GM12874 (cell line): Measurements from ENCODE around the gene MEGF6.

Experiments
- TF ChIP-seq, protein P1 (sequence below): IDR thresholded peaks from 2 replicates; pipeline ENCODE4 v1.5.1; 2011; ENCODE audit warnings: low read depth, mild to moderate bottlenecking, control low read depth, low read length, moderate library complexity; ENCODE audit not compliant: insufficient read depth

The MEGF6 gene

DNA sequence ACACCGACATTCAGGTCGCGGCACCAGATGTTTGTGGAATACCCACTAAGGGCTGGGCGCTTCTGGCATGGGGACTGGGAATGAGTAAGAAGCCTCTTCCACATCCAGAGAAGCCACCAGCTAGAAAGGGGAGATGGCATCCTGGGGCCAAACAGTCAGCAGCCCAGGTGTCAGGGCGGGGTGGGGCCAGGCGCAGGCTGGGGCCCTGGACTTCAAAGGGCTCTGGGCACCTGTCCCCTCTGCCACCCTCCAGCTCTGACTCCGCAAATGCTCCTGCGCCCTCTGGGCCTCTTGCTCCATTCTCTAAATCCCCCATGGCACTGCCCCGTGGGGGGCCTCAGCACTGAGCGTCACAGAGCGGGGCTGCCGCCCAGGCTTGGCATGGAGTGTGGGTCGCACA is 70.4 kb downstream of the MEGF6 start:
- TF ChIP-seq, protein P1, sequence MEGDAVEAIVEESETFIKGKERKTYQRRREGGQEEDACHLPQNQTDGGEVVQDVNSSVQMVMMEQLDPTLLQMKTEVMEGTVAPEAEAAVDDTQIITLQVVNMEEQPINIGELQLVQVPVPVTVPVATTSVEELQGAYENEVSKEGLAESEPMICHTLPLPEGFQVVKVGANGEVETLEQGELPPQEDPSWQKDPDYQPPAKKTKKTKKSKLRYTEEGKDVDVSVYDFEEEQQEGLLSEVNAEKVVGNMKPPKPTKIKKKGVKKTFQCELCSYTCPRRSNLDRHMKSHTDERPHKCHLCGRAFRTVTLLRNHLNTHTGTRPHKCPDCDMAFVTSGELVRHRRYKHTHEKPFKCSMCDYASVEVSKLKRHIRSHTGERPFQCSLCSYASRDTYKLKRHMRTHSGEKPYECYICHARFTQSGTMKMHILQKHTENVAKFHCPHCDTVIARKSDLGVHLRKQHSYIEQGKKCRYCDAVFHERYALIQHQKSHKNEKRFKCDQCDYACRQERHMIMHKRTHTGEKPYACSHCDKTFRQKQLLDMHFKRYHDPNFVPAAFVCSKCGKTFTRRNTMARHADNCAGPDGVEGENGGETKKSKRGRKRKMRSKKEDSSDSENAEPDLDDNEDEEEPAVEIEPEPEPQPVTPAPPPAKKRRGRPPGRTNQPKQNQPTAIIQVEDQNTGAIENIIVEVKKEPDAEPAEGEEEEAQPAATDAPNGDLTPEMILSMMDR = no peak

DNA sequence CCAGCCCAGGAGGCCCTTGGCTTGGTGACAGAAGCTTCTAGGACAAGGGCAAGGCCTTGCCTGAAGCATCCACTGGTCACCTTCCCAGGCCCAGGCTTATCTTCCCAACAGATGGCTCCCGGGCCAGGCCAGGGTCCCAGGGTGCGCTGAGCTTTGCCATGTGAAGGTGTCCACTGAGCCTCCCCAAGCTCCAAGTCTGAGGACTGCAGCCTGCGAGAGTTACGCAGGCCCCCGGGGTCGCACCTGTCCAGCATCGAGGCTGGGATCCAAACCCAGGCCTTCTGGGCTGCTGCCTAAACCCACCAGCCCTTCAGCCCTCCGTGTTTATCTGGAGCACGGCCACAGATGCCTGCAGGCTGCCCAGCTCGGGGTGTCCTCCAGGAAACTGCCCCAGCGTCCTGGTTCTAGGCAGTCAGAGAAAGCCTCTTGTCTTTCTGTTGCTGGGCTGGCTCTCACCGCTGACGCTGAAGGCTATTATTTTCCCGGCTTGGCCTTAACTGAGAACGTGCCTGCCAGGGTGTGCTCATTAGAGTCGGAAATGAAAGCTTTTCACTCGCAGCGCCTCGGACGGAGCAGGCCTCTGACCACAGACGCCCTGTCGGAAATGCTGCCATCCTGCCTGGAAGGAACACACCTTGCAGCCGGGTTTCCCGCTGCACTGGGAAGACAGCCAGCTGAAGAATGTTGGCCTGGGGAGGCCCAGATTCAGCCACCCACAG is 71.4 kb downstream of the MEGF6 start:
- TF ChIP-seq, protein P1 = no peak

DNA sequence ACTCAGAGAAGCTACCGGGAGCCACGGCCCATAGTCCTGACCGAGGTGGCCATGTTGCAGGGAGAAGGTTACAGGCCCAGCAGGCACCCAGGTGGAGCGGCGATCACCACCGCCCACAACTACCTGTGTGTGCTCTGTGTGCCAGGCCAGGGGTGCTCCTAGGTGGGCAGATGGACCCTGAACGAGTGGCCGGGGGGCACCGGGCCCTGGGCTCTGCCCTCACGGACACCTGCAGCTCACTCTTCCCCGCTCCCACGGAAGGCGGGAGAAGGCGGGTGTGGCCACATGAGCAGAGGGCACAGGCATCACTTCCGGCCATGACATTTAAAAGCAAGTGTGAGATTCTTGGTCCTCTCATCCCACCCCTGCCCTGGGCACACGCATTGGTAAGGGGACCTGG is 73.9 kb downstream of the MEGF6 start:
- TF ChIP-seq, protein P1 = no peak

DNA sequence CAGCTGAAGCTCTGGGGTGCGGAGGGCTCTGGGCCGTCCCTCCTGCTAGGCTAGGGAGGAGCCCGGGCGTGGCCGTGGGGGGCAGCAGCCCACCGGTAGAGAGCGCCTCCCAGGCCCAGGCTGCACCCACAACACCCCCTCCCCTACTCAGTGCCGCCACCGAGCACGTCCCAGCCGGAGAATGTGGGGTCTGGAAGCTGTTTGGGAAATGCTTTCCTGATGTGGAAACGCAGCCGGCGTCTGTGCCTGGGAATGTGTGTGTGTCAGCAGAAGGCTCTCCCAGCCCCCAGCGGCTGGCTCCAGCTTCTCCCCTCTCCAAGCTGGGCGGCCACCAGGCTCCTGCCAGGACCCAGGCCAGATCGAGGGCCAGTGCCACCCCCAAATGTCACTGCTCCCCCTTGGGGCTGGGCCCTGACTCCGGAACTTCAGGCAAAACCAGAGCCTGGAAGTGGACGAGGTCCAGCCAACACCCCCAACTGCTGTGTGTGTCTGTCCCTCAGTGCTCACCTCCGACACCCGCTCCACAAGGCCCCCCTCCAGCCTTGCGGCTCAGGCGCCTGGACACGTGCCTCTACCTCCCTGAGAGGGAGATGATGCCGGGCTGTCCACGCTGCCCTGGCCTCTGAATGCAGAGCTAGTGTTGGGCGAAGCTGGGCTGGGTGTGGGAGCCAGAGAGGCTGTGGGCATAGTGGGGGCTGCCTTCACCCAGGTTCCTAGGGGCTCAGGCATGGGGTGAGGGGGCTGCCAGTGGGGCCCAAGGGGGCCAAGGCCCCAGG is 74.7 kb downstream of the MEGF6 start:
- TF ChIP-seq, protein P1 = no peak

DNA sequence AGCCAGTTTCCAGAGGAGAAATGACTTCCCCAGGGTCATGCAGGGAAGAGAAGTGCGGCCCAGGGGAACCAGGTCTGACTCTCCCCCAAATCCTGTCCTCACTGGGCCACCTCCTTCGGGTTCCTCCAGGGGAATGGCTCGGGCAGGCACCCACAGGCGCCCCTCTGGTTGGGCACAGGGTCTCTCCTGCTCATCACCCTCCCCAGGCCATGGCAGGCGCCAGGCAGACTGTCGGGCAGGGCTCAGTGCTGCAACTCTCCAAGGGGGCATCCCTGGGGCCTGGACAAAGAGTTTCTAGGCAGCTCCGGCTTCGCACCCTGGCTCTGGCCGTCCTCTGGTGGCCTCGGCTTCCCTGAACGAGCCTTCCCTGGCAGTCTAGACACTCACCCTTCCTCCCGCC is 75.6 kb downstream of the MEGF6 start:
- TF ChIP-seq, protein P1 = no peak

DNA sequence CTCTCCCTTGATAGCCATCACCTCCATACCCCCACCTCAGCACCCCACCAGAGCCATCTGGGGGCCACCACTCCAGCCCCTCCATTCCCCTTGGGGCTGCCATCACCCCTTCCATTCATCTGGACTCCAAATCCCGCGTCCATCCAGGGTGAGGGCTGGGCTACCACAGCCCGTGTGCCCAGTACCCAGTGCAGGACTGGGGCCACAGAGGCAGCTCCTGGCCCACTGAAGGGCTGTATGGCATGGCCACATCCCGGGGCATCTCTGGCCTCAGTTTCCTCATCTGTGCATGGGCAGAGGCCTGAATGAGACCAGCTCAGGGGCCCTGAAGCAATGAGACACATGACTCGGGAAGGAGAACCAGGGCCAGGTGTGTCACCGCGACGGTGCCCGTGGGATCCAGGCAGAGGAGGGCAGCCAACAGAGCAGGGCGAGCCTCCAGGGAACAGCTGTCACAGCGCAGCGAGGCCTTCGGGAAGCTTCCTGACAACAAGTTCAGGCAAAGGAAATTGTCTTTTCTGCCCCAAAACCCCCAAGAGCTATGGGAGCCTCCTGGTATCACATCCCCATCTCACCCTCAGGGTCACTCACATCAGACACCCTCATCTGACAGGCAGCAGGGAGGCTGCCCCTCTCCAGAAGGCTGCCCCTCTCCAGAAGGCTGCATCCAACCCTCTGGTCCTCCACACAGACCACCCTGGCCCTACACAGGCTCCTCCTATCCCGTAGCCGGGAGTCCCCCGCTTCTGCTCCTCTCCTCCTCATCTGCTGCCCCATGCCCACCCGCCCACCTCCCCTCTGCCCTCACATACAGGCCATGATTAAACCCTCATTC is 76.3 kb downstream of the MEGF6 start:
- TF ChIP-seq, protein P1 = no peak
